ENCODE data around the gene TDRD12.

DNA sequence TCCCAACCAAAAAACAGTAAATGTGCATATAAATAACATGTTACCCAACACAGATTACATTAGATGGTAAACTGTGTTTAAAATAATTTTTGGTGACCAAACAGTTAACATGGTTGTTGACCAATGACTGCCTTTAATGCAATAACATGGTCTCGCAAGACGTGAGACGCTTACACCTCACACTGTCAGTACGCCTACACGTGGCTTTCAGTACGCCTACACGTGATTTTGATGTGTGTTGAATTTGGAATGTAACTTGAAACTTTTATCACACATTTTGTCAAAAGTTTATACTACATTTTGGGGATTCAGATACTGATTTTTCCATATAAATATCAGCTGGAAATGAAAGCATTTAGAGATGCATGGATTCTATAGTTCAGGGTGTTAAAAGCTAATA, 118.0 kb downstream of the TDRD12 start:
- TF ChIP-seq, protein P1, sequence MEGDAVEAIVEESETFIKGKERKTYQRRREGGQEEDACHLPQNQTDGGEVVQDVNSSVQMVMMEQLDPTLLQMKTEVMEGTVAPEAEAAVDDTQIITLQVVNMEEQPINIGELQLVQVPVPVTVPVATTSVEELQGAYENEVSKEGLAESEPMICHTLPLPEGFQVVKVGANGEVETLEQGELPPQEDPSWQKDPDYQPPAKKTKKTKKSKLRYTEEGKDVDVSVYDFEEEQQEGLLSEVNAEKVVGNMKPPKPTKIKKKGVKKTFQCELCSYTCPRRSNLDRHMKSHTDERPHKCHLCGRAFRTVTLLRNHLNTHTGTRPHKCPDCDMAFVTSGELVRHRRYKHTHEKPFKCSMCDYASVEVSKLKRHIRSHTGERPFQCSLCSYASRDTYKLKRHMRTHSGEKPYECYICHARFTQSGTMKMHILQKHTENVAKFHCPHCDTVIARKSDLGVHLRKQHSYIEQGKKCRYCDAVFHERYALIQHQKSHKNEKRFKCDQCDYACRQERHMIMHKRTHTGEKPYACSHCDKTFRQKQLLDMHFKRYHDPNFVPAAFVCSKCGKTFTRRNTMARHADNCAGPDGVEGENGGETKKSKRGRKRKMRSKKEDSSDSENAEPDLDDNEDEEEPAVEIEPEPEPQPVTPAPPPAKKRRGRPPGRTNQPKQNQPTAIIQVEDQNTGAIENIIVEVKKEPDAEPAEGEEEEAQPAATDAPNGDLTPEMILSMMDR (conservative IDR thresholded peaks at IDR 0.05 in 1 of 2, IDR thresholded peaks at IDR 0.05 in 1 of 2; ENCODE audit: low read depth in 1 of 2, low read length in 2 of 2): no peak
- TF ChIP-seq EZH2 (IDR thresholded peaks at IDR 0.05; ENCODE audit: low read length, missing control alignments): no peak

Data from fibroblast of lung (primary cell).